ENCODE data around the gene SKAP2. TPM values are rescaled to one million over a fixed set of nuclear protein-coding genes. Genes with fewer than 3 reads are reported as not detected.

The SKAP2 gene
- total RNA-seq, 6 donors from 2014 or later, result 21.7 to 57.2 (median 32.6) TPM

- no peak for DNase-seq
- TF ChIP-seq EP300 (IDR thresholded peaks at IDR 0.05) (no peak), POLR2A (IDR thresholded peaks at IDR 0.05) (no peak), POLR2AphosphoS5 (IDR thresholded peaks at IDR 0.05) (no peak), CTCF (IDR thresholded peaks at IDR 0.05) (no peak)
- WGBS, 2 donors, result 97% methylated on average over 3 of the region's 3 CpGs
- H3K27me3 ChIP-seq, result no peaks in the 10 kb centered on the region
- peaks cover 0 to 8% (median 4%) of the 10 kb centered on the region in 4 donors for H3K4me1 ChIP-seq
- ATAC-seq (ENCODE audit: low FRiP score in 2 of 2), result no peak
- no peaks in the 10 kb centered on the region for H3K9me3 ChIP-seq
- no peak overlapping the region for H3K4me3 ChIP-seq
- no peaks in the 10 kb centered on the region for H3K36me3 ChIP-seq
- H3K27ac ChIP-seq, result no peak overlapping the region
These were observed 215.0 kb downstream of the SKAP2 start for GRCh38 chr7:26649388-26649787.

- 91 to 96% methylated on average over 2 of the region's 2 CpGs for WGBS, 2 donors
- H3K4me3 ChIP-seq, result no peak overlapping the region
- H3K27ac ChIP-seq, result no peak overlapping the region
- H3K9me3 ChIP-seq, result no peaks in the 10 kb centered on the region
- TF ChIP-seq POLR2AphosphoS5 (IDR thresholded peaks at IDR 0.05), result no peak
- TF ChIP-seq EP300 (IDR thresholded peaks at IDR 0.05), result no peak
- no peak for TF ChIP-seq POLR2A (IDR thresholded peaks at IDR 0.05)
- no peak for TF ChIP-seq CTCF (IDR thresholded peaks at IDR 0.05)
- no peaks in the 10 kb centered on the region for H3K27me3 ChIP-seq
- H3K36me3 ChIP-seq, result no peaks in the 10 kb centered on the region
- H3K4me1 ChIP-seq, result peaks cover 0 to 2% (median 0%) of the 10 kb centered on the region in 4 donors
- ATAC-seq (ENCODE audit: low FRiP score in 2 of 2), result peak in 1 of 2 donors; percentile 65
- DNase-seq, result no peak
These were observed 215.8 kb downstream of the SKAP2 start for GRCh38 chr7:26648554-26648953.

- Histone ChIP-seq H3K27me3 (no peaks in the 10 kb centered on the region), H3K4me3 (no peak overlapping the region), H3K27ac (no peak overlapping the region), H3K9me3 (no peaks in the 10 kb centered on the region), H3K4me1 (no peaks in the 10 kb centered on the region), H3K36me3 (no peaks in the 10 kb centered on the region)
- DNase-seq (no peak), ATAC-seq (ENCODE audit: low FRiP score in 2 of 2) (no peak)
- 88% methylated on average over 7 of the region's 7 CpGs for WGBS, 2 donors
- TF ChIP-seq POLR2AphosphoS5 (IDR thresholded peaks at IDR 0.05) (no peak), CTCF (IDR thresholded peaks at IDR 0.05) (no peak), EP300 (IDR thresholded peaks at IDR 0.05) (no peak), POLR2A (IDR thresholded peaks at IDR 0.05) (no peak)
These were observed 217.9 kb downstream of the SKAP2 start for GRCh38 chr7:26646336-26647048.

- no peaks in the 10 kb centered on the region for H3K36me3 ChIP-seq
- no peaks in the 10 kb centered on the region for H3K9me3 ChIP-seq
- H3K4me3 ChIP-seq, result no peak overlapping the region
- WGBS, 2 donors, result 56 to 64% methylated on average over 6 of the region's 6 CpGs
- no peaks in the 10 kb centered on the region for H3K27me3 ChIP-seq
- TF ChIP-seq EP300 (IDR thresholded peaks at IDR 0.05) (no peak), POLR2AphosphoS5 (IDR thresholded peaks at IDR 0.05) (no peak), CTCF (IDR thresholded peaks at IDR 0.05) (no peak), POLR2A (IDR thresholded peaks at IDR 0.05) (no peak)
- no peaks in the 10 kb centered on the region for H3K4me1 ChIP-seq
- H3K27ac ChIP-seq, result no peak overlapping the region
- ATAC-seq (ENCODE audit: low FRiP score in 2 of 2) (no peak), DNase-seq (no peak)
These were observed 219.3 kb downstream of the SKAP2 start for GRCh38 chr7:26645121-26645520.

GRCh38 chr7:26642416-26642815 lies 222.0 kb downstream of the SKAP2 start:
- TF ChIP-seq EP300 (IDR thresholded peaks at IDR 0.05) (no peak), CTCF (IDR thresholded peaks at IDR 0.05) (no peak), POLR2A (IDR thresholded peaks at IDR 0.05) (no peak), POLR2AphosphoS5 (IDR thresholded peaks at IDR 0.05) (no peak)
- Histone ChIP-seq H3K27me3 (no peaks in the 10 kb centered on the region), H3K9me3 (no peaks in the 10 kb centered on the region), H3K27ac (no peak overlapping the region), H3K4me3 (no peak overlapping the region), H3K36me3 (no peaks in the 10 kb centered on the region), H3K4me1 (no peaks in the 10 kb centered on the region)
- 96 to 97% methylated on average over 3 of the region's 3 CpGs for WGBS, 2 donors
- ATAC-seq (ENCODE audit: low FRiP score in 2 of 2), result no peak
- DNase-seq, result no peak
